Fibroblast of the aortic adventitia (primary cell): Measurements from ENCODE around the gene GPC1. TPM values are rescaled to one million over a fixed set of nuclear protein-coding genes. Genes with fewer than 3 reads are reported as not detected.

ENCODE experiments used
- DNase-seq: peaks from one replicate; pipeline ENCODE4 v3.0.0-alpha.2; 2010; ENCODE audit warnings: low read depth
- H3K4me3 ChIP-seq: 2 replicates; pipeline ENCODE4 v1.5.1; 2011; ENCODE audit warnings: low read depth, mild to moderate bottlenecking, control low read depth, low read length, moderate library complexity
- CTCF ChIP-seq: IDR thresholded peaks from 2 replicates; pipeline ENCODE4 v1.5.1; 2011; ENCODE audit warnings: mild to moderate bottlenecking, low read length, control low read depth, inconsistent platforms; ENCODE audit not compliant: insufficient read depth
- total RNA-seq: library from RNA; depleted of rRNA; stranded (reverse); fragments of >200 nt; gene quantifications from 2 replicates; pipeline ENCODE4 v1.2.3, GENCODE V29; 2012; ENCODE audit warnings: low replicate concordance

The GPC1 gene
- total RNA-seq, 1 donor, result 44.7 TPM

GRCh38 chr2:240416821-240417220 lies 18.6 kb upstream of the GPC1 start:
- DNase-seq, result no peak
- TF ChIP-seq CTCF, result no peak
- H3K4me3 ChIP-seq, result no peak overlapping the region

GRCh38 chr2:240418311-240418710 lies 17.2 kb upstream of the GPC1 start:
- no peak for DNase-seq
- H3K4me3 ChIP-seq, result no peak overlapping the region
- no peak for TF ChIP-seq CTCF

GRCh38 chr2:240419271-240419670 lies 16.2 kb upstream of the GPC1 start:
- DNase-seq, result no peak
- no peak for TF ChIP-seq CTCF
- no peak overlapping the region for H3K4me3 ChIP-seq

- H3K4me3 ChIP-seq, result no peak overlapping the region
- peak; percentile 15 for DNase-seq
- TF ChIP-seq CTCF, result no peak
Observed at GRCh38 chr2:240419723-240420122, 15.7 kb upstream of the GPC1 start.

GRCh38 chr2:240420206-240421104 lies 15.0 kb upstream of the GPC1 start:
- DNase-seq, result no peak
- no peak for TF ChIP-seq CTCF
- no peak overlapping the region for H3K4me3 ChIP-seq

GRCh38 chr2:240421381-240421780 lies 14.1 kb upstream of the GPC1 start:
- H3K4me3 ChIP-seq, result no peak overlapping the region
- no peak for TF ChIP-seq CTCF
- no peak for DNase-seq
